ENCODE measurements around the gene ZRANB1.

GRCh38 chr10:124918906-124919305, 23.0 kb upstream of the ZRANB1 start:
- no peak for TF ChIP-seq CTCF (conservative IDR thresholded peaks at IDR 0.05; ENCODE audit: low read depth, low read length)
- TF ChIP-seq EZH2 (IDR thresholded peaks at IDR 0.05; ENCODE audit: borderline replicate concordance, low read depth, low read length, poor library complexity, severe bottlenecking), result no peak

All from A673 (cell line).